Thoracic aorta (tissue), 2 donors: ENCODE measurements around the gene ITPRID2. TPM values are rescaled to one million over a fixed set of nuclear protein-coding genes. Genes with fewer than 3 reads are reported as not detected.

Source experiments
- ATAC-seq: fragments of 150-250 bp; one replicate; pipeline ENCODE4 v1.8.0; 2017; ENCODE audit warnings: low read depth; ENCODE audit not compliant: insufficient number of reproducible peaks, low FRiP score
- DNase-seq: peaks from one replicate; pipeline ENCODE4 v3.0.0-alpha.2; 2020; ENCODE audit warnings: low spot score
- H3K27ac ChIP-seq, 2 donors: fragments of 200-600 bp; sonication (generic); 1 replicate in 1 of 2; 2 replicates in 1 of 2; pipeline ENCODE4 v1.5.1; 2016; ENCODE audit warnings: mild to moderate bottlenecking in 2 of 2, moderate library complexity in 2 of 2
- H3K27me3 ChIP-seq: fragments of 200-600 bp; sonication (generic); replicated peaks from 2 replicates; pipeline ENCODE4 v1.6.0; 2016; ENCODE audit warnings: mild to moderate bottlenecking; ENCODE audit not compliant: insufficient read depth
- H3K36me3 ChIP-seq: fragments of 200-600 bp; sonication (generic); one replicate; pipeline ENCODE4 v1.5.1; 2016
- H3K4me1 ChIP-seq, 2 donors: fragments of 200-600 bp; sonication (generic); 1 replicate in 1 of 2; 2 replicates in 1 of 2; pipeline versions ENCODE4 v1.5.1 to v1.6.0; 2016; ENCODE audit warnings: low read depth in 2 of 2, mild to moderate bottlenecking in 1 of 2; ENCODE audit not compliant: control insufficient read depth in 1 of 2
- H3K4me3 ChIP-seq: fragments of 200-600 bp; sonication (generic); 2 replicates; pipeline ENCODE4 v1.5.1; 2016; ENCODE audit warnings: mild to moderate bottlenecking
- H3K9me3 ChIP-seq: fragments of 200-600 bp; sonication (generic); 2 replicates; pipeline ENCODE4 v1.5.1; 2016
- total RNA-seq, 2 donors: library from RNA; depleted of rRNA; stranded (reverse); fragments of >200 nt; gene quantifications; one replicate each; pipeline versions ENCODE4 v1.1.0 to v1.2.3, GENCODE V29; 2016
- TF ChIP-seq, protein P1 (sequence below): fragments of 200-600 bp; sonication (generic); IDR thresholded peaks from one replicate; pipeline ENCODE4 v1.5.1; 2019; ENCODE audit warnings: antibody characterized with exemption

The ITPRID2 gene
- total RNA-seq, 2 donors from 2014 or later = 102 to 121 TPM

DNA sequence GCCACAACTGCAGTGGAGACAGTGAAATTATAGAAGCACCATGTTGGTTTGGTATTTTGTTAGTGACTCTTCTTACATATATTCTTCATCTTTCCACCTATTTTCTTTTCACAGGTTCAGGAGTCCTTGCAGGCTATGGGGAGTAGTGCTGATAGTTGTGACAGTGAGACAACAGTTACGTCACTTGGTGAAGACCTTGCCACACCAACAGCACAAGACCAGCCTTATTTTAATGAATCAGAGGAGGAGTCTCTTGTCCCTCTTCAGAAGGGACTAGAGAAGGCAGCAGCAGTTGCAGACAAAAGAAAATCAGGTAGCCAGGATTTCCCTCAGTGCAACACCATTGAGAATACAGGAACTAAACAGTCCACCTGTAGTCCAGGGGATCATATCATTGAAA, 23.6 kb downstream of the ITPRID2 start:
- TF ChIP-seq, protein P1, sequence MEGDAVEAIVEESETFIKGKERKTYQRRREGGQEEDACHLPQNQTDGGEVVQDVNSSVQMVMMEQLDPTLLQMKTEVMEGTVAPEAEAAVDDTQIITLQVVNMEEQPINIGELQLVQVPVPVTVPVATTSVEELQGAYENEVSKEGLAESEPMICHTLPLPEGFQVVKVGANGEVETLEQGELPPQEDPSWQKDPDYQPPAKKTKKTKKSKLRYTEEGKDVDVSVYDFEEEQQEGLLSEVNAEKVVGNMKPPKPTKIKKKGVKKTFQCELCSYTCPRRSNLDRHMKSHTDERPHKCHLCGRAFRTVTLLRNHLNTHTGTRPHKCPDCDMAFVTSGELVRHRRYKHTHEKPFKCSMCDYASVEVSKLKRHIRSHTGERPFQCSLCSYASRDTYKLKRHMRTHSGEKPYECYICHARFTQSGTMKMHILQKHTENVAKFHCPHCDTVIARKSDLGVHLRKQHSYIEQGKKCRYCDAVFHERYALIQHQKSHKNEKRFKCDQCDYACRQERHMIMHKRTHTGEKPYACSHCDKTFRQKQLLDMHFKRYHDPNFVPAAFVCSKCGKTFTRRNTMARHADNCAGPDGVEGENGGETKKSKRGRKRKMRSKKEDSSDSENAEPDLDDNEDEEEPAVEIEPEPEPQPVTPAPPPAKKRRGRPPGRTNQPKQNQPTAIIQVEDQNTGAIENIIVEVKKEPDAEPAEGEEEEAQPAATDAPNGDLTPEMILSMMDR = no peak
- Histone ChIP-seq H3K36me3 (peaks cover 46% of the 10 kb centered on the region), H3K4me1 (peaks cover 0 to 15% of the 10 kb centered on the region in 2 donors)

DNA sequence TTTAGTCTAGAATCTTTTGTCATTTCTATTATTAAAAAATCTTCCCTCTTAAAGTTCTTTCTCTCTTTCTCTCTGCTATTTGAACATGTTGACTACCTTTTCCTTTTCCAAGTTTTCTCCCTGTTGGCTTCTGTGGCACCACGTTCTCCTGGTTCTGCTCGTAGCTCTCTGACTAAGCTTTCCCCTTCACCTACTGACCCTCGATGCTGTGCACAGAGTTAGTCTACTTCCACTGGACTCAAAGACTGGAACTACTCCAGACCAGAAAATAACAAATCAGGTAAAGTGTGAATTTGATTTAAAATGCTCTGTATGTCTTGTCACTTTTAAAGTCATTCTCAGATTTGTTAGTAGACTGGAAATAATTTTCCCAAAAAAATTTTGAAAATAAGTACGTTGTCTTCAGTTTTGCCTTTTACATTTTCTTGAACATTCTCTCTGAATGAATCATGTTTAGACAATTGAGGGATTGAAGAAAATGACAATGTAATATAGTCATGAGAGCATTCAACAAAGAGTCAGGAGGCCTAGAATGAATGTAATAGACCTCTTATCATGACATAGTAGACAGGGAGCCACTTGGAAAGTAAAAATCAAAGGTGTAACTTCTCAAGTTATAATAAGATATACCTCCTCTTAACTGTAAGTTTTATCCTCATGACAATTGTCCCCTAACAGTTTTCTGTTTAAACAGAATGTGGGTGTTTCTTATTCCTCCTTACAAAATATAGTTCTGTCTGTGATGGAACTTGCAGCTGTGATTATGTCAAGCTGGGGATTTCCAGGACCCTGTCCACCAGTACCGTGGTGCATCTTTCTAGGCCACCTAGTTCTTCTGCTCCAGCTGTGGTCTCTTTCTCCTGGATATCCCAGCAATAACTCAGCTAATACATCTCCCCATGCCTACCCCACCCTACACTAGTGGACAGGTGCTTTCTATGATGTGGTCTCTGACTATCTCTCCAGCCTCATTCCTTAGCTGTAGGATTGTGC, 25.5 kb downstream of the ITPRID2 start:
- H3K4me3 ChIP-seq = no peak overlapping the region
- TF ChIP-seq, protein P1 = no peak
- H3K4me1 ChIP-seq = peaks cover 0 to 2% of the 10 kb centered on the region in 2 donors
- H3K27ac ChIP-seq = no peak overlapping the region
- ATAC-seq (no peak), DNase-seq (no peak)
- H3K36me3 ChIP-seq = peaks cover 51% of the 10 kb centered on the region
- no peaks in the 10 kb centered on the region for H3K9me3 ChIP-seq
- no peaks in the 10 kb centered on the region for H3K27me3 ChIP-seq

More for the DNA sequence above, 23.6 kb downstream of the ITPRID2 start:
- Histone ChIP-seq H3K4me3 (no peak overlapping the region), H3K27me3 (no peaks in the 10 kb centered on the region), H3K9me3 (no peaks in the 10 kb centered on the region), H3K27ac (no peak overlapping the region)
- DNase-seq = no peak
- ATAC-seq = no peak

GRCh38 chr2:181918188-181918587, 26.7 kb downstream of the ITPRID2 start:
- Histone ChIP-seq H3K36me3 (peaks cover 58% of the 10 kb centered on the region), H3K27ac (no peak overlapping the region), H3K9me3 (no peaks in the 10 kb centered on the region), H3K27me3 (no peaks in the 10 kb centered on the region), H3K4me3 (no peak overlapping the region), H3K4me1 (peaks cover 3% of the 10 kb centered on the region in 2 donors)
- DNase-seq = no peak
- TF ChIP-seq, protein P1 = no peak
- no peak for ATAC-seq

GRCh38 chr2:181923121-181923520, 31.6 kb downstream of the ITPRID2 start:
- ATAC-seq (no peak), DNase-seq (no peak)
- Histone ChIP-seq H3K36me3 (peaks cover 40% of the 10 kb centered on the region), H3K27me3 (no peaks in the 10 kb centered on the region), H3K4me1 (peaks cover 8 to 16% of the 10 kb centered on the region in 2 donors), H3K9me3 (no peaks in the 10 kb centered on the region), H3K4me3 (no peak overlapping the region), H3K27ac (no peak overlapping the region)
- TF ChIP-seq, protein P1 = no peak

DNA sequence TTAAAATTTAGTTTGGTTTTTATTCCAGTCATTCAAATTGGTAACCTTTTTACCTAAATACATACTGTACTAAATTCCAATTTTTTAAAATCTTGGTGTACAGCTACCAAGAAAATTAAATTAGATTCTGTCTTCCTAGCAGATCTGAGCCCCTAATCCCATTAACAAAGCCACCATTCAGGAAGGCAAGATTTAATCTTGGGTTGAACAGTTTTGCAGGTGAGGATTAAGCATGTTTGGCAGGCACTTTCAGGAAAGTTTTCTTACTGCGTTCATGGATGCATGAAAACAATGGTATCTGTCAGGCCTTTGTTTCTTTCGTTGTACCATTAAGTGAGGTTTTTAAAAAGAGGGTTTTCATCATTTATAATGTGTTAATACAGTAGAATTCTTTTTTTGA, 32.8 kb downstream of the ITPRID2 start:
- H3K36me3 ChIP-seq = peaks cover 31% of the 10 kb centered on the region
- H3K27me3 ChIP-seq = no peaks in the 10 kb centered on the region
- TF ChIP-seq, protein P1 = no peak
- H3K4me1 ChIP-seq = peaks cover 8 to 16% of the 10 kb centered on the region in 2 donors
- H3K27ac ChIP-seq = no peak overlapping the region
- ATAC-seq (no peak), DNase-seq (no peak)
- H3K4me3 ChIP-seq = no peak overlapping the region
- no peaks in the 10 kb centered on the region for H3K9me3 ChIP-seq
